GM18511 (cell line): ENCODE results near the gene RUNX2.

Experiments used
- ATAC-seq: cut with Tn5 transposase; IDR thresholded peaks from one replicate; pipeline ENCODE4 v1.9.1; 2021; ENCODE audit warnings: mild to moderate bottlenecking, moderate library complexity; ENCODE audit not compliant: unreplicated experiment

Gene RUNX2

GRCh38 chr6:45351076-45351475, 22.9 kb downstream of the RUNX2 start:
- no peak for ATAC-seq

GRCh38 chr6:45351667-45352066, 23.5 kb downstream of the RUNX2 start:
- no peak for ATAC-seq

GRCh38 chr6:45353654-45354053, 25.5 kb downstream of the RUNX2 start:
- ATAC-seq: no peak

GRCh38 chr6:45364466-45364865, 36.3 kb downstream of the RUNX2 start:
- no peak for ATAC-seq

GRCh38 chr6:45365036-45365435, 36.9 kb downstream of the RUNX2 start:
- ATAC-seq: no peak

GRCh38 chr6:45366534-45366933, 38.4 kb downstream of the RUNX2 start:
- no peak for ATAC-seq

GRCh38 chr6:45367999-45368398, 39.9 kb downstream of the RUNX2 start:
- no peak for ATAC-seq

- no peak for ATAC-seq
Observed at GRCh38 chr6:45369870-45370269, 41.7 kb downstream of the RUNX2 start.

- no peak for ATAC-seq
Observed at GRCh38 chr6:45371924-45372573, 43.9 kb downstream of the RUNX2 start.

GRCh38 chr6:45375449-45375848, 47.3 kb downstream of the RUNX2 start:
- ATAC-seq: no peak

- ATAC-seq: no peak
Observed at GRCh38 chr6:45376310-45377042, 48.3 kb downstream of the RUNX2 start.

- peak; percentile 4 for ATAC-seq
Observed at GRCh38 chr6:45377043-45377553, 49.0 kb downstream of the RUNX2 start.

GRCh38 chr6:45377554-45378333, 49.6 kb downstream of the RUNX2 start, which contains the start of gene SUPT3H:
Gene SUPT3H, minus strand, starts transcription at chr6:45377934.
- peak; percentile 97 for ATAC-seq

GRCh38 chr6:45378334-45378926, 50.3 kb downstream of the RUNX2 start:
- ATAC-seq: peak; percentile 36

- ATAC-seq: no peak
Observed at GRCh38 chr6:45382391-45382790, 54.3 kb downstream of the RUNX2 start.

GRCh38 chr6:45386501-45386900, 58.4 kb downstream of the RUNX2 start:
- ATAC-seq: no peak

GRCh38 chr6:45387236-45387635, 59.1 kb downstream of the RUNX2 start:
- ATAC-seq: no peak

- ATAC-seq: no peak
Observed at GRCh38 chr6:45388328-45388727, 60.2 kb downstream of the RUNX2 start.

GRCh38 chr6:45394586-45395095, 66.5 kb downstream of the RUNX2 start:
- ATAC-seq: no peak

- ATAC-seq: no peak
Observed at GRCh38 chr6:45398075-45398813, 70.1 kb downstream of the RUNX2 start.
